ENCODE results near the gene BNC2. TPM values are rescaled to one million over a fixed set of nuclear protein-coding genes. Genes with fewer than 3 reads are reported as not detected.

BNC2 gene
- total and polyA plus RNA-seq, 4 experiments from 2014 or later: not detected

GRCh38 chr9:16422114-16422513 lies 448.4 kb downstream of the BNC2 start:
- no peak overlapping the region for H3K4me3 ChIP-seq (ENCODE audit: low read length in 2 of 2)
- POLR2A ChIA-PET (ENCODE audit: partially characterized antibody): no interaction called here

GRCh38 chr9:16421532-16421931 lies 448.9 kb downstream of the BNC2 start:
- H3K9me3 ChIP-seq (ENCODE audit: control insufficient read depth in 1 of 2, low read length in 2 of 2): no peaks in the 10 kb centered on the region
- no peaks in the 10 kb centered on the region for H3K27me3 Mint-ChIP-seq
- no peaks in the 10 kb centered on the region for H3K36me3 ChIP-seq (ENCODE audit: insufficient read depth, low read length)
- H3K4me3 Mint-ChIP-seq: no peak overlapping the region
- H3K36me3 Mint-ChIP-seq: no peaks in the 10 kb centered on the region
- H3K4me1 Mint-ChIP-seq: no peaks in the 10 kb centered on the region
- H3K4me3 ChIP-seq (ENCODE audit: low read length in 2 of 2): no peak overlapping the region
- H3K9me3 Mint-ChIP-seq: peaks cover 0 to 8% (median 5%) of the 10 kb centered on the region in 8 donors
- intact Hi-C loops (cut with micrococcal nuclease): no loop called here
- no peak for DNase-seq
- H3K27ac ChIP-seq (ENCODE audit: low read depth, low read length): no peak overlapping the region
- CTCF ChIA-PET (ENCODE audit: partially characterized antibody): no interaction called here
- no peaks in the 10 kb centered on the region for H3K27me3 ChIP-seq (ENCODE audit: insufficient read depth, low read length)
- H3K4me1 ChIP-seq (ENCODE audit: insufficient read depth, low read length): no peaks in the 10 kb centered on the region
- no peak overlapping the region for H3K27ac Mint-ChIP-seq
- POLR2A ChIA-PET (ENCODE audit: partially characterized antibody): no interaction called here

More at GRCh38 chr9:16422114-16422513, 448.4 kb downstream of the BNC2 start:
- no peaks in the 10 kb centered on the region for H3K27me3 ChIP-seq (ENCODE audit: insufficient read depth, low read length)
- H3K4me3 Mint-ChIP-seq: no peak overlapping the region
- intact Hi-C loops (cut with micrococcal nuclease): no loop called here
- no peaks in the 10 kb centered on the region for H3K9me3 ChIP-seq (ENCODE audit: control insufficient read depth in 1 of 2, low read length in 2 of 2)
- peaks cover 0 to 8% (median 5%) of the 10 kb centered on the region in 8 donors for H3K9me3 Mint-ChIP-seq
- no peak overlapping the region for H3K27ac ChIP-seq (ENCODE audit: low read depth, low read length)
- no peaks in the 10 kb centered on the region for H3K36me3 Mint-ChIP-seq
- H3K4me1 ChIP-seq (ENCODE audit: insufficient read depth, low read length): no peaks in the 10 kb centered on the region
- no peak overlapping the region for H3K27ac Mint-ChIP-seq
- no peaks in the 10 kb centered on the region for H3K4me1 Mint-ChIP-seq
- no peaks in the 10 kb centered on the region for H3K36me3 ChIP-seq (ENCODE audit: insufficient read depth, low read length)
- DNase-seq: no peak
- no peaks in the 10 kb centered on the region for H3K27me3 Mint-ChIP-seq
- CTCF ChIA-PET (ENCODE audit: partially characterized antibody): no interaction called here

GRCh38 chr9:16419124-16419523 lies 451.3 kb downstream of the BNC2 start:
- no peak overlapping the region for H3K4me3 Mint-ChIP-seq
- no peaks in the 10 kb centered on the region for H3K27me3 ChIP-seq (ENCODE audit: insufficient read depth, low read length)
- H3K27me3 Mint-ChIP-seq: no peaks in the 10 kb centered on the region
- H3K9me3 ChIP-seq (ENCODE audit: control insufficient read depth in 1 of 2, low read length in 2 of 2): no peaks in the 10 kb centered on the region
- H3K36me3 ChIP-seq (ENCODE audit: insufficient read depth, low read length): no peaks in the 10 kb centered on the region
- no peaks in the 10 kb centered on the region for H3K4me1 ChIP-seq (ENCODE audit: insufficient read depth, low read length)
- no peaks in the 10 kb centered on the region for H3K4me1 Mint-ChIP-seq
- POLR2A ChIA-PET (ENCODE audit: partially characterized antibody): no interaction called here
- H3K36me3 Mint-ChIP-seq: no peaks in the 10 kb centered on the region
- H3K27ac ChIP-seq (ENCODE audit: low read depth, low read length): no peak overlapping the region
- peaks cover 0 to 8% (median 6%) of the 10 kb centered on the region in 8 donors for H3K9me3 Mint-ChIP-seq
- CTCF ChIA-PET (ENCODE audit: partially characterized antibody): no interaction called here
- DNase-seq: no peak
- H3K27ac Mint-ChIP-seq: no peak overlapping the region
- intact Hi-C loops (cut with micrococcal nuclease): no loop called here
- H3K4me3 ChIP-seq (ENCODE audit: low read length in 2 of 2): no peak overlapping the region

- no peak overlapping the region for H3K27ac Mint-ChIP-seq
- no peak overlapping the region for H3K4me3 ChIP-seq (ENCODE audit: low read length in 2 of 2)
- H3K36me3 ChIP-seq (ENCODE audit: insufficient read depth, low read length): no peaks in the 10 kb centered on the region
- intact Hi-C loops (cut with micrococcal nuclease): no loop called here
- H3K4me1 Mint-ChIP-seq: no peaks in the 10 kb centered on the region
- no peaks in the 10 kb centered on the region for H3K9me3 ChIP-seq (ENCODE audit: control insufficient read depth in 1 of 2, low read length in 2 of 2)
- peaks cover 0 to 8% (median 6%) of the 10 kb centered on the region in 8 donors for H3K9me3 Mint-ChIP-seq
- H3K4me1 ChIP-seq (ENCODE audit: insufficient read depth, low read length): no peaks in the 10 kb centered on the region
- H3K27ac ChIP-seq (ENCODE audit: low read depth, low read length): no peak overlapping the region
- H3K36me3 Mint-ChIP-seq: no peaks in the 10 kb centered on the region
- DNase-seq: no peak
- H3K4me3 Mint-ChIP-seq: no peak overlapping the region
- ChIA-PET POLR2A (ENCODE audit: partially characterized antibody) (no interaction called here), CTCF (ENCODE audit: partially characterized antibody) (no interaction called here)
- no peaks in the 10 kb centered on the region for H3K27me3 ChIP-seq (ENCODE audit: insufficient read depth, low read length)
- no peaks in the 10 kb centered on the region for H3K27me3 Mint-ChIP-seq
These were observed 451.7 kb downstream of the BNC2 start for GRCh38 chr9:16418721-16419120.

GRCh38 chr9:16417749-16418148 lies 452.7 kb downstream of the BNC2 start:
- no peak overlapping the region for H3K27ac Mint-ChIP-seq
- H3K4me1 Mint-ChIP-seq: no peaks in the 10 kb centered on the region
- Histone ChIP-seq H3K27me3 (ENCODE audit: insufficient read depth, low read length) (no peaks in the 10 kb centered on the region), H3K36me3 (ENCODE audit: insufficient read depth, low read length) (no peaks in the 10 kb centered on the region), H3K4me1 (ENCODE audit: insufficient read depth, low read length) (no peaks in the 10 kb centered on the region), H3K4me3 (ENCODE audit: low read length in 2 of 2) (no peak overlapping the region), H3K27ac (ENCODE audit: low read depth, low read length) (no peak overlapping the region), H3K9me3 (ENCODE audit: control insufficient read depth in 1 of 2, low read length in 2 of 2) (no peaks in the 10 kb centered on the region)
- no peaks in the 10 kb centered on the region for H3K36me3 Mint-ChIP-seq
- no peaks in the 10 kb centered on the region for H3K27me3 Mint-ChIP-seq
- no peak overlapping the region for H3K4me3 Mint-ChIP-seq
- peaks cover 2 to 10% (median 7%) of the 10 kb centered on the region in 8 donors for H3K9me3 Mint-ChIP-seq
- POLR2A ChIA-PET (ENCODE audit: partially characterized antibody): no interaction called here
- intact Hi-C loops (cut with micrococcal nuclease): no loop called here
- no peak for DNase-seq
- CTCF ChIA-PET (ENCODE audit: partially characterized antibody): no interaction called here

- Mint-ChIP-seq H3K9me3 (peaks cover 2 to 10% (median 6%) of the 10 kb centered on the region in 8 donors), H3K27me3 (no peaks in the 10 kb centered on the region), H3K27ac (no peak overlapping the region), H3K36me3 (no peaks in the 10 kb centered on the region), H3K4me1 (no peaks in the 10 kb centered on the region), H3K4me3 (no peak overlapping the region)
- Histone ChIP-seq H3K4me1 (ENCODE audit: insufficient read depth, low read length) (no peaks in the 10 kb centered on the region), H3K27me3 (ENCODE audit: insufficient read depth, low read length) (no peaks in the 10 kb centered on the region), H3K36me3 (ENCODE audit: insufficient read depth, low read length) (no peaks in the 10 kb centered on the region), H3K9me3 (ENCODE audit: control insufficient read depth in 1 of 2, low read length in 2 of 2) (no peaks in the 10 kb centered on the region), H3K27ac (ENCODE audit: low read depth, low read length) (no peak overlapping the region), H3K4me3 (ENCODE audit: low read length in 2 of 2) (no peak overlapping the region)
- ChIA-PET POLR2A (ENCODE audit: partially characterized antibody) (no interaction called here), CTCF (ENCODE audit: partially characterized antibody) (no interaction called here)
- intact Hi-C loops (cut with micrococcal nuclease): no loop called here
- DNase-seq: no peak
These were observed 453.3 kb downstream of the BNC2 start for GRCh38 chr9:16417161-16417560.

- no peak overlapping the region for H3K27ac Mint-ChIP-seq
- no peaks in the 10 kb centered on the region for H3K4me1 ChIP-seq (ENCODE audit: insufficient read depth, low read length)
- no peaks in the 10 kb centered on the region for H3K9me3 ChIP-seq (ENCODE audit: control insufficient read depth in 1 of 2, low read length in 2 of 2)
- H3K9me3 Mint-ChIP-seq: peaks cover 2 to 14% (median 5%) of the 10 kb centered on the region in 8 donors
- ChIA-PET POLR2A (ENCODE audit: partially characterized antibody) (no interaction called here), CTCF (ENCODE audit: partially characterized antibody) (no interaction called here)
- H3K36me3 ChIP-seq (ENCODE audit: insufficient read depth, low read length): no peaks in the 10 kb centered on the region
- no peak for DNase-seq
- H3K36me3 Mint-ChIP-seq: no peaks in the 10 kb centered on the region
- no peak overlapping the region for H3K27ac ChIP-seq (ENCODE audit: low read depth, low read length)
- intact Hi-C loops (cut with micrococcal nuclease): no loop called here
- H3K27me3 ChIP-seq (ENCODE audit: insufficient read depth, low read length): no peaks in the 10 kb centered on the region
- no peak overlapping the region for H3K4me3 Mint-ChIP-seq
- H3K27me3 Mint-ChIP-seq: no peaks in the 10 kb centered on the region
- H3K4me3 ChIP-seq (ENCODE audit: low read length in 2 of 2): no peak overlapping the region
- H3K4me1 Mint-ChIP-seq: no peaks in the 10 kb centered on the region
These were observed 456.0 kb downstream of the BNC2 start for GRCh38 chr9:16414451-16414850.

- no peaks in the 10 kb centered on the region for H3K4me1 Mint-ChIP-seq
- no peak overlapping the region for H3K27ac ChIP-seq (ENCODE audit: low read depth, low read length)
- peaks cover 0 to 15% (median 4%) of the 10 kb centered on the region in 8 donors for H3K9me3 Mint-ChIP-seq
These were observed 456.9 kb downstream of the BNC2 start for GRCh38 chr9:16413509-16414016.

More at GRCh38 chr9:16413509-16414016, 456.9 kb downstream of the BNC2 start:
- Mint-ChIP-seq H3K4me3 (no peak overlapping the region), H3K27ac (no peak overlapping the region), H3K36me3 (no peaks in the 10 kb centered on the region), H3K27me3 (no peaks in the 10 kb centered on the region)
- Histone ChIP-seq H3K27me3 (ENCODE audit: insufficient read depth, low read length) (no peaks in the 10 kb centered on the region), H3K4me3 (ENCODE audit: low read length in 2 of 2) (no peak overlapping the region), H3K36me3 (ENCODE audit: insufficient read depth, low read length) (no peaks in the 10 kb centered on the region), H3K9me3 (ENCODE audit: control insufficient read depth in 1 of 2, low read length in 2 of 2) (no peaks in the 10 kb centered on the region), H3K4me1 (ENCODE audit: insufficient read depth, low read length) (no peaks in the 10 kb centered on the region)
- POLR2A ChIA-PET (ENCODE audit: partially characterized antibody): no interaction called here
- DNase-seq: no peak
- intact Hi-C loops (cut with micrococcal nuclease): no loop called here
- CTCF ChIA-PET (ENCODE audit: partially characterized antibody): no interaction called here

Measured in CD4-positive, alpha-beta memory T cell (primary cell).